ENCODE data around the gene STK35.

GRCh38 chr20:2163757-2164156 is 62.1 kb downstream of the STK35 start:
- TF ChIP-seq CTCF (conservative IDR thresholded peaks at IDR 0.05; ENCODE audit: low read depth in 2 of 2) = no peak
- no peak for TF ChIP-seq EZH2 (IDR thresholded peaks at IDR 0.05; ENCODE audit: low read depth, unreplicated experiment)
- no peak for TF ChIP-seq EZH2phosphoT487 (IDR thresholded peaks at IDR 0.05; ENCODE audit: unreplicated experiment)
- no peak for TF ChIP-seq POLR2AphosphoS5 (IDR thresholded peaks at IDR 0.05; ENCODE audit: low read depth)
- TF ChIP-seq CREB1 (CRISPR knock-in tag; IDR thresholded peaks at IDR 0.05; ENCODE audit: low read depth) = no peak
